ENCODE results near the gene ATL2.
"Not testable (repeated sequence)": the region's sequence is repeated elsewhere in the genome, so short reads cannot be mapped to it uniquely, and the experiment has no call there.

The ATL2 gene

GRCh38 chr2:38322224-38322914 is 54.7 kb downstream of the ATL2 start:
- DNase-seq = no peak

DNA sequence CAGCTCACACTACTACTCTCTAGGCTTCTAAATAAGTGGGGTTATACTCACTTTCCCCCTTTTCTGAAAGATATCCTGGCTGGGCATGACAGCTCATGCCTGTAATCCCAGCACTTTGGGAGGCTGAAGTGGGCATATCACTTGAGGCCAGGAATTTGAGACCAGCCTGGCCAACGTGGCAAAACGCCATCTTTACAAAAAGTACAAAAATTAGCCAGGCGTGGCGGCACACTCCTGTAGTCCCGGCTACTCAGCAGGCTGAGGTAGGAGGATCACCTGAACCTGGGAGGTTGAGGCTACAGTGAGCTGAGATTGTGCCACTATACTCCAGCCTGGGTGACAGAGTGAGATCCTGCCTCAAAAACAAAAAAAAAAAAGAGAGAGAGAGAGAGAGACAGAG is 57.8 kb downstream of the ATL2 start:
- not testable (repeated sequence) for DNase-seq

- no peak for DNase-seq
Observed at GRCh38 chr2:38317725-38318124, 59.3 kb downstream of the ATL2 start.

GRCh38 chr2:38315707-38316333 is 61.3 kb downstream of the ATL2 start:
- DNase-seq = no peak

- DNase-seq = no peak
Observed at GRCh38 chr2:38308821-38309220, 68.3 kb downstream of the ATL2 start.

DNA sequence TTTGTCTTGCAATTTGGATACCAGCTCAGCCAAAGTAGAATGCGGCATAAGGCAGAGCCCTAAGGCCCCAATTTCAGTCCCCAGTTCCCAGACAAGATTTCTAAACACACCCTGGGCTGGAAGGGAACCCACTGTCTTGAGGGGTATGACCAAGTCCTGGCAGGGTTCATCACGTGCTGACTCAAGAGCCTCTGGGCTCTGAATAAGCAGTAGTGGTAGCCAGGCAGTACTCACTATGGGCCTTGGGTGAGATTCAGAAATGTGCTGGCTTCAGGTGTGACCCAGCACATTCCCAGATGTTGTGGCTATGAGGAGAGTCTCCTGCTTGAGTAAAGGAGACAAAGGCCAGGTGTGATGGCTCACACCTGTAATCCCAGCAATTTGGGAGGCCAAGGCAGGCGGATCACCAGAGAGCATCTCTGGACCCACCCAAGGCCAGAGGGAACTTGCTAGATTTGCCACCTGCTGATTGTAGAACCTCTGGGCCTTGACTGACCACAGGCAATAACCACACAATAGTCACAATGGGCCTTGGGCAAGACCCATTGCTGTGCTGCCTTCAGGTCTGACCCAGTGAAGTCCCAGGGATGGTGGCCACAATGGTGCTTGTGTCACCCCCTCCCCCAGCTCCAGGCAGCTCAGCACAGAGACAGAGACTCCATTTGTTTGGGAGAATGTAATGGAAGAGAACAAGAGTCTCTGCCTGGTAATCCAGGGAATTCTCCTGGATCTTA is 74.9 kb downstream of the ATL2 start:
- no peak for DNase-seq

DNA sequence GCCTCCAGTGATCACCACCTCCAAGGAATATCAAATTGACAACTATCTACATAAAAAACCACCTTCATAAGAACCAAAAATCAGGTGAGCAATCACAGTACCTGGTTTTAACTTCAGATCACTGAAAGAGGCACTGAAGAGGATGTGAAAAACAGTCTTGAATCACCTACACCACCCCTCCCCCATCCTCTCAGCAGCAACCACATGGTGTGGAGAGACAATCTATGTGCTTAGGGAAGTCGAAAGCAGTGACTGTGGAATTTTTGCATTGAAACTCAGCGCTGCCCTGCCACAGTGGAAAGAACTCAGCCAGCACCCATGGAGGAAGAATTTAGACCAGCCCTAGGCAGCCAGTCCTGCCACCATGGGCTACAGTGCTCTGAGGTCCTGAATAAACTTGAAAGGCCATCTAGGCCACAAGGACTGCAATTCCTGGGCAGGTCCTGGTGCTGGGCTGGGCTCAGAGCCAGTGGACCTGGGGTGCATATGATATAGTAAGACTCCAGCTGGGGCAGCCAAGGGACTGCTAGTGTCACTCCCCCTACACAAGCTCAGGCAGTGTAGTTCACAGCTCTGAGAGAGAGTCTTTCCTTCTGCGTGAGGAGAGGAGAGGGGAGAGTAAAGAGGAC is 75.6 kb downstream of the ATL2 start:
- DNase-seq = no peak

DNA sequence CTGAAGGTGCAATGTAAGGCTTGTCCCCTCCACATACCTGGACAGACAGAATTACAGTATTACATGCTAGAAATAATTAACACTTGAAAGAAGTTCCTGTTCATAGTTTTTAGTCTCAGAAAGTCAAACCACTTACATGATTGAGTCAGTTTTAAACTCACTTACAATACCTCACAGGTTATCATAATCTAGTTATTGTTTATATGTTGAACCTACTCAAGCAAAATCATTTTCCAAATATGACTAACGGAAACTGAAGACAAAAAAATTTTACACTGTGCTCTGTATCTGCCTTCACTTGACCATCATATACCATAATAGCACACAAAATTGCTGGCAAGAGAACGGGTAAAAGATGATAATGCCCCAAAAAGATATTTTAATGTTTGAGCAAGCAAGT is 78.5 kb downstream of the ATL2 start:
- no peak for DNase-seq

GRCh38 chr2:38296197-38296780 is 80.8 kb downstream of the ATL2 start:
- DNase-seq = no peak

DNA sequence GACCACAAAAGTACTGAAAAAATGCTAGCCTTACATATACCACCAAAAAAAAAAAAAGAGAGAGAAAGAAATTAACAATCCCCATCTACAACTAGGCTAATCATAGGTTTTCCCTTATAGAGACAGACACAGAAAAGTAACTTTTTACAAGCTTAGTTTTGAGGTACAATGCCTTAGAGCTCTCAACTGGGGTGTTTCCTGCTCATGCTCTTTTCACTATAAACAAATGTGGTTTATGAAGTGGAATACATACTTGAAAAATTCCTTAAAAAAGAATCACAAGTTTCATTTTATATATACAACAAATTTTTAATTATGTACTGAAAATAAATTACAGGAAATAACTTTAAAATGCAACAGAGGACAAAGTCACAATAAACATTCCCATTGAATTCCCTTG is 82.5 kb downstream of the ATL2 start:
- DNase-seq = no peak

GRCh38 chr2:38293152-38293865 is 83.8 kb downstream of the ATL2 start:
- DNase-seq = no peak

- no peak for DNase-seq
Observed at GRCh38 chr2:38290332-38290731, 86.7 kb downstream of the ATL2 start.

DNA sequence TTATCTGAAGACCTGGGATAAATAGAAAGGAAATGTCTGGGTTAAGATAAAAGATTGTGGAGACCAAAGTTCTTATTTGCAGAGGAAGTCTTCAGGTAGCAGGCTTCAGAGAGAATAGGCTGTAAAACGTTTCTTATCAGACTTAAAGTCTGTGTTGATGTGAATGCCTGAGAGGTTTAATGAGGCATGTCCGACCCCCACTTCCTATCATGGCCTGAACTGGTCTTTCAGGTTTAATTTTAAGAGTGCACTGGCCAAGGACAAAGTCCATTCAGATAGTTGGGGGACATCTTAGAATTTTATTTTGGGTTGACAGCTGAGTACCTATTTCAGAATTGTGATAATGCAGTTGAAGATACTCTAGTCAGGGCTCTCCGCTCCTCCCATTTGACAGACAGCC is 92.1 kb downstream of the ATL2 start:
- no peak for DNase-seq

DNA sequence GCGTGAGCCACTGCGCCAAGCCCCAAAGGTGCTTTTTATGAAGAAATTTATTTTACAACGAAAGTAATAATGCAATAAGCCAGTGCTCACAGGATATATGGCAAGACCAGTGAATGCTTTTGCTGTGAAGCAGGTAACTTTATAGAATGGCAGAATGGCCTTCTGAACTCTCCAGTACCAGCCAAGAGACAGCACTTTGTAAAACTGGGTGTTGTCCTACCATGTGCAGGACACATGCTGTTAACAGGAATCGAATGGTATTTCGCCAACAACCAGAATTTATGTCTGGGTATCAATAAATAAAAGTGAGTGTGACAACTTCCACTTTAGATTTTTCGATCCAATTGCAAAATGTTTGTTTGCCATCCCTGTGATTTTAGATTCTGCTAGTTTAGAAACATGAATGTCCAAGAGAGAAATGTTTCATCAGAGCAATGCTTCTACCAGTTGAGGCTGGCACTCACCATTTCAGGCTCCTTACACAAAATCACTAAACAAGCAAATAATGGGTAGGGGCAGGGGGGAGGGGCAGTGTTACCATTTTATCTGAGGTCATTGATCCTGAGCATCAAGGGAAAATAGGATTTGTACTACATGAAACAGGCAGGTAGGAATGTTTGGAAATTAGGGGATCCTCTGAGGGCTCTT is 95.9 kb downstream of the ATL2 start:
- no peak for DNase-seq

DNA sequence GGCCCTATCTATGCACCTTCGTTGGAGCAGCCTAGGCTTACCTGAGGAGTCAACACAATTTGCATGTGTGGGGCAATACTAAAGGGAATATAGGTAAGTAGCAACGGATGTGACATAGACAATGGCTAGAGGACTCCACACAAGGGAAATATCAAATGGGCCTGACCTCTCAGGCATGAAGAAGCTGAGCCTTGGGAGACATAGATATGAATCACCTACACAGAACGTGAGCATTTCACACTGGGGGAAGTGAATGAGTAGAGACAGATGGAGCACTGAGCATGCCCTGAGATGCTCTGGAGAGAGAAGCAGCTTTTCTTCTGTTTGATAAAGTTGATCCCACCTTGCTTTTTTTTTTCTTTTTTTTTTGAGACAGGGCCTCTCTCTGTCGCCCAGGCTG is 97.9 kb downstream of the ATL2 start:
- no peak for DNase-seq

DNA sequence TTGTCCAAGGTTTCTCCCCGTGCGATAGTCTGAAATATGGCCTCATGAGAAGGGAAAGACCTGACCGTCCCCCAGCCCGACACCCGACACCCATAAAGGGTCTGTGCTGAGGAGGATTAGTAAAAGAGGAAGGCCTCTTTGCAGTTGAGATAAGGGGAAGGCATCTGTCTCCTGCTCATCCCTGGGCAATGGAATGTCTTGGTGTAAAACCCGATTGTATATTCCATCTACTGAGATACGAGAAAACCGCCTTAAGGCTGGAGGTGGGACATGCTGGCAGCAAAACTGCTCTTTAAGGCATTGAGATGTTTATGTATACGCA is 99.0 kb downstream of the ATL2 start:
- not testable (repeated sequence) for DNase-seq

- DNase-seq = no peak
Observed at GRCh38 chr2:38277245-38278116, 99.6 kb downstream of the ATL2 start.

GRCh38 chr2:38274286-38275276 is 102.5 kb downstream of the ATL2 start:
- DNase-seq = peak; percentile 41

DNA sequence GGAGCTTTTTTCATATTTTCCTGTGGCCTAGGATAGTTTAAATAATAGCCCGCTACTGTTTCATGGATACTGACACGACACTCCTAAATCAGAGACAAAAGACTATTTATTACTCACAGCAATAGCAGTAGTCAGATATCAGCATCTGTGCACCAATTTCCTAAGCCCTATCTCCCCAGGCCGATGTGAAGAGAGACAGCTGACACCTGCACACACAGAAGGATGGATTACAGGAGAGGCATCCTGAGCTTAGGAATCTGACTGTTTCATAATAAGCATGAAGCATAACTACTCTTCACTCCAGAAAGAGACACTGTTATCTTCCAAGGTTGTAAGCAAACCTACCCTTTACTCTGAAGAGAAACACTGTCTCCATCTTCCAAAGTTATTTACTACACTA is 105.4 kb downstream of the ATL2 start:
- DNase-seq = no peak

DNA sequence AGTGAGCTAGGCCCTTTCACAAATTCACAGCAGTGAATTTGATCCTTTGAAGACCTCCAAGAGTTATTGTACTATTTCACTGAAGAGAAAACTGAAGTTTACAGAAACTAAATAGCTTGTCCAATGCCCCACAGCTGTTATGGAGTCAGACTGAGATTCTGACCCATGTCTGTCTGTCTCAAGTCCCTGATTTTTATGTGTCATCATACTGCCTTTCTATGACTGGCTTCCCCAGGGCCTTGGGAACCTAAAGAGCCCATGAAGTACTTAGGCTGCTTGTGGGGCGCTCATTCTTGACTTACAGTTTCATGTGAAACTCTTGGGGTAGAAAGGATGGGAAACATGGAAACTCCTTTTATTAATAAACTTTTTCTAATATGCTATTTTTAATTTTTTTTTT is 107.7 kb downstream of the ATL2 start:
- DNase-seq = no peak

Measured in GF-D8 (cell line).